ENCODE data around the gene RBCK1. TPM values are rescaled to one million over a fixed set of nuclear protein-coding genes. Genes with fewer than 3 reads are reported as not detected.

RBCK1 gene
- total RNA-seq, 2 donors from 2014 or later = 84.0 to 102 TPM

GRCh38 chr20:363319-364078, 44.6 kb upstream of the RBCK1 start:
- no peaks in the 10 kb centered on the region for H3K9me3 ChIP-seq
- peaks cover 0 to 6% of the 10 kb centered on the region in 2 donors for H3K4me1 ChIP-seq (ENCODE audit: control insufficient read depth in 1 of 2, low read depth in 2 of 2)
- H3K36me3 ChIP-seq = no peaks in the 10 kb centered on the region
- no peak for ATAC-seq (ENCODE audit: insufficient number of reproducible peaks, low FRiP score, low read depth)
- H3K27me3 ChIP-seq (replicated peaks; ENCODE audit: insufficient read depth) = no peaks in the 10 kb centered on the region
- no peak overlapping the region for H3K4me3 ChIP-seq
- DNase-seq (ENCODE audit: low spot score) = no peak
- TF ChIP-seq CTCF (IDR thresholded peaks at IDR 0.05) = no peak
- H3K27ac ChIP-seq = no peak overlapping the region

GRCh38 chr20:364905-365794, 42.9 kb upstream of the RBCK1 start:
- Histone ChIP-seq H3K4me3 (no peak overlapping the region), H3K4me1 (ENCODE audit: control insufficient read depth in 1 of 2, low read depth in 2 of 2) (peaks cover 0 to 6% of the 10 kb centered on the region in 2 donors), H3K9me3 (no peaks in the 10 kb centered on the region), H3K27ac (no peak overlapping the region), H3K27me3 (replicated peaks; ENCODE audit: insufficient read depth) (no peaks in the 10 kb centered on the region), H3K36me3 (no peaks in the 10 kb centered on the region)
- DNase-seq (ENCODE audit: low spot score) (no peak), ATAC-seq (ENCODE audit: insufficient number of reproducible peaks, low FRiP score, low read depth) (no peak)
- no peak for TF ChIP-seq CTCF (IDR thresholded peaks at IDR 0.05)

- no peak for TF ChIP-seq CTCF (IDR thresholded peaks at IDR 0.05)
- ATAC-seq (ENCODE audit: insufficient number of reproducible peaks, low FRiP score, low read depth) = no peak
- no peak overlapping the region for H3K4me3 ChIP-seq
These were observed 41.9 kb upstream of the RBCK1 start for GRCh38 chr20:366041-366718.

GRCh38 chr20:366719-367485, 41.2 kb upstream of the RBCK1 start:
- Histone ChIP-seq H3K36me3 (no peaks in the 10 kb centered on the region), H3K9me3 (no peaks in the 10 kb centered on the region), H3K27me3 (replicated peaks; ENCODE audit: insufficient read depth) (no peaks in the 10 kb centered on the region), H3K4me3 (no peak overlapping the region), H3K27ac (no peak overlapping the region), H3K4me1 (ENCODE audit: control insufficient read depth in 1 of 2, low read depth in 2 of 2) (peaks cover 0 to 6% of the 10 kb centered on the region in 2 donors)
- DNase-seq (ENCODE audit: low spot score) (no peak), ATAC-seq (ENCODE audit: insufficient number of reproducible peaks, low FRiP score, low read depth) (no peak)
- no peak for TF ChIP-seq CTCF (IDR thresholded peaks at IDR 0.05)

More at GRCh38 chr20:366041-366718, 41.9 kb upstream of the RBCK1 start:
- Histone ChIP-seq H3K36me3 (no peaks in the 10 kb centered on the region), H3K9me3 (no peaks in the 10 kb centered on the region), H3K4me1 (ENCODE audit: control insufficient read depth in 1 of 2, low read depth in 2 of 2) (peaks cover 0 to 6% of the 10 kb centered on the region in 2 donors), H3K27me3 (replicated peaks; ENCODE audit: insufficient read depth) (no peaks in the 10 kb centered on the region), H3K27ac (no peak overlapping the region)
- DNase-seq (ENCODE audit: low spot score) = no peak
